ENCODE measurements around the gene ATP1B4.
"Not testable (repeated sequence)": the region's sequence is repeated elsewhere in the genome, so short reads cannot be mapped to it uniquely, and the experiment has no call there.

DNA sequence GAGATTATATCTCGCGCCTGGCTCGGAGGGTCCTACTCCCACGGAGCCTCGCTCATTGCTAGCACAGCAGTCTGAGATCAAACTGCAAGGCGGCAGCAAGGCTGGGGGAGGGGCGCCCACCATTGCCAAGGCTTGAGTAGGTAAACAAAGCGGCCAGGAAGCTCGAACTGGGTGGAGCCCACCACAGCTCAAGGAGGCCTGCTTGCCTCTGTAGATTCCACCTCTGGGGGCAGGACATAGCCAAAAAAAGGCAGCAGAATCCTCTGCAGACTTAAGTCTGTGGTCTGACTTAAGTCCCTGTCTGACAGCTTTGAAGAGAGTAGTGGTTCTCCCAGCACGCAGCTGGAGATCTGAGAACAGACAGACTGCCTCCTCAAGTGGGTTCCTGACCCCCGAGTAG is 17.3 kb upstream of the ATP1B4 start:
- not testable (repeated sequence) for TF ChIP-seq POLR2A (IDR thresholded peaks at IDR 0.05)
- TF ChIP-seq, protein P1, sequence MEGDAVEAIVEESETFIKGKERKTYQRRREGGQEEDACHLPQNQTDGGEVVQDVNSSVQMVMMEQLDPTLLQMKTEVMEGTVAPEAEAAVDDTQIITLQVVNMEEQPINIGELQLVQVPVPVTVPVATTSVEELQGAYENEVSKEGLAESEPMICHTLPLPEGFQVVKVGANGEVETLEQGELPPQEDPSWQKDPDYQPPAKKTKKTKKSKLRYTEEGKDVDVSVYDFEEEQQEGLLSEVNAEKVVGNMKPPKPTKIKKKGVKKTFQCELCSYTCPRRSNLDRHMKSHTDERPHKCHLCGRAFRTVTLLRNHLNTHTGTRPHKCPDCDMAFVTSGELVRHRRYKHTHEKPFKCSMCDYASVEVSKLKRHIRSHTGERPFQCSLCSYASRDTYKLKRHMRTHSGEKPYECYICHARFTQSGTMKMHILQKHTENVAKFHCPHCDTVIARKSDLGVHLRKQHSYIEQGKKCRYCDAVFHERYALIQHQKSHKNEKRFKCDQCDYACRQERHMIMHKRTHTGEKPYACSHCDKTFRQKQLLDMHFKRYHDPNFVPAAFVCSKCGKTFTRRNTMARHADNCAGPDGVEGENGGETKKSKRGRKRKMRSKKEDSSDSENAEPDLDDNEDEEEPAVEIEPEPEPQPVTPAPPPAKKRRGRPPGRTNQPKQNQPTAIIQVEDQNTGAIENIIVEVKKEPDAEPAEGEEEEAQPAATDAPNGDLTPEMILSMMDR (IDR thresholded peaks at IDR 0.05), result not testable (repeated sequence)
